Effector CD8-positive, alpha-beta T cell (primary cell): Measurements from ENCODE around the gene B4GALT1.

ENCODE experiments used
- DNase-seq: peaks from one replicate; lab custom pipeline; 2025; lab: John Stamatoyannopoulos, UW
- total RNA-seq, 4 experiments: gene quantifications; one replicate each; lab custom pipeline; 2026; lab: John Stamatoyannopoulos, UW

Gene B4GALT1
- 43.3 to 82.3 (median 62.7) reads per million in 4 experiments for total RNA-seq

GRCh38 chr9:33167084-33167971 lies at the start of gene B4GALT1:
TSS of gene B4GALT1 (minus strand) at chr9:33167336. CDS start at chr9:33167169, 167 bp downstream.
- DNase-seq: peak; percentile 95

GRCh38 chr9:33211695-33212393 lies 44.7 kb upstream of the B4GALT1 start:
- DNase-seq: no peak

GRCh38 chr9:33210006-33210715 lies 43.0 kb upstream of the B4GALT1 start:
- DNase-seq: no peak

GRCh38 chr9:33209394-33209793 lies 42.3 kb upstream of the B4GALT1 start:
- DNase-seq: no peak

GRCh38 chr9:33202552-33203201 lies 35.5 kb upstream of the B4GALT1 start:
- DNase-seq: no peak

- DNase-seq: no peak
Observed at GRCh38 chr9:33202018-33202417, 34.9 kb upstream of the B4GALT1 start.

- DNase-seq: no peak
Observed at GRCh38 chr9:33198165-33198564, 31.0 kb upstream of the B4GALT1 start.

GRCh38 chr9:33197279-33198152 lies 30.4 kb upstream of the B4GALT1 start:
- DNase-seq: no peak

GRCh38 chr9:33196736-33197135 lies 29.6 kb upstream of the B4GALT1 start:
- no peak for DNase-seq

GRCh38 chr9:33193818-33194217 lies 26.7 kb upstream of the B4GALT1 start:
- DNase-seq: no peak

- DNase-seq: no peak
Observed at GRCh38 chr9:33192493-33193255, 25.5 kb upstream of the B4GALT1 start.

GRCh38 chr9:33190021-33190705 lies 23.0 kb upstream of the B4GALT1 start:
- DNase-seq: no peak

GRCh38 chr9:33189331-33189791 lies 22.2 kb upstream of the B4GALT1 start:
- no peak for DNase-seq

- DNase-seq: no peak
Observed at GRCh38 chr9:33188711-33189110, 21.6 kb upstream of the B4GALT1 start.

GRCh38 chr9:33187519-33188218 lies 20.5 kb upstream of the B4GALT1 start:
- DNase-seq: no peak

GRCh38 chr9:33186457-33187168 lies 19.5 kb upstream of the B4GALT1 start:
- no peak for DNase-seq

- no peak for DNase-seq
Observed at GRCh38 chr9:33185858-33186257, 18.7 kb upstream of the B4GALT1 start.

GRCh38 chr9:33185406-33185805 lies 18.3 kb upstream of the B4GALT1 start:
- no peak for DNase-seq
